GM12874 (cell line): Measurements from ENCODE around the gene GDF15.

ENCODE experiments used
- TF ChIP-seq, protein P1 (sequence below): IDR thresholded peaks from 2 replicates; pipeline ENCODE4 v1.5.1; 2011; ENCODE audit warnings: low read depth, mild to moderate bottlenecking, control low read depth, low read length, moderate library complexity; ENCODE audit not compliant: insufficient read depth

The GDF15 gene

DNA sequence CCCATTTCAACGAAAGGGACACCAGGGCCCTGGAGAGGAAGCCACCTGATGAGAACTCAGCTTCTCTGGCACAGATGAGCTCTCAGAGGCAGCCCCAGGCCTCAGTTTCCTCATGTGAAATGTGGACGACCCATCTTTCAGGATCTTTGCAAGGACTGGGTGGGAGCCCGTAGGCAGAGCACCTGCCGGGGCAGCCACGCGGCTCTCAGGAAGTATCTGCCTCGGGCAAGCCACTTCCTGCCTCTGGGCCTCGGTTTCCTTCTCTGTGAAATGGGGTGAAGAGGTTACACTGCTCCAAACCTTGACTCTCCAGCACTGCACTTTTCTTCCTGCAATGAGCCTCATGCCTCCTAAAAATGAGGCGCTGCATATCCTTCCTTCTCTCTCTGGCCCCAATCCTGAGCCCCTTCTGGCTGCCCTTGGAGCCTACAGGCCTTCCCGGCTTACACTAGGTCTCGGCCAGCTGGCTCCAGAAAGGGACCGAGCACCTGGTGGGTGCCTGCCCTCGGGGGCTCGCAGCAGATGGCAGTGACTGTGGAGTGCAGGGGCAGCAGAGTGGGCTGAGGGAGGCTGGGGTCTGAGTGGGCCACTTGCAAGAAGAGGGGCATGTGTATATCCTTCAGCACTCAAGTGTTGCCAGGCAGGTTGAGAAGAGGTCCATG is 36.7 kb downstream of the GDF15 start:
- TF ChIP-seq, protein P1, sequence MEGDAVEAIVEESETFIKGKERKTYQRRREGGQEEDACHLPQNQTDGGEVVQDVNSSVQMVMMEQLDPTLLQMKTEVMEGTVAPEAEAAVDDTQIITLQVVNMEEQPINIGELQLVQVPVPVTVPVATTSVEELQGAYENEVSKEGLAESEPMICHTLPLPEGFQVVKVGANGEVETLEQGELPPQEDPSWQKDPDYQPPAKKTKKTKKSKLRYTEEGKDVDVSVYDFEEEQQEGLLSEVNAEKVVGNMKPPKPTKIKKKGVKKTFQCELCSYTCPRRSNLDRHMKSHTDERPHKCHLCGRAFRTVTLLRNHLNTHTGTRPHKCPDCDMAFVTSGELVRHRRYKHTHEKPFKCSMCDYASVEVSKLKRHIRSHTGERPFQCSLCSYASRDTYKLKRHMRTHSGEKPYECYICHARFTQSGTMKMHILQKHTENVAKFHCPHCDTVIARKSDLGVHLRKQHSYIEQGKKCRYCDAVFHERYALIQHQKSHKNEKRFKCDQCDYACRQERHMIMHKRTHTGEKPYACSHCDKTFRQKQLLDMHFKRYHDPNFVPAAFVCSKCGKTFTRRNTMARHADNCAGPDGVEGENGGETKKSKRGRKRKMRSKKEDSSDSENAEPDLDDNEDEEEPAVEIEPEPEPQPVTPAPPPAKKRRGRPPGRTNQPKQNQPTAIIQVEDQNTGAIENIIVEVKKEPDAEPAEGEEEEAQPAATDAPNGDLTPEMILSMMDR: no peak

GRCh38 chr19:18423258-18424020 is 37.5 kb downstream of the GDF15 start:
- TF ChIP-seq, protein P1: no peak

GRCh38 chr19:18424122-18424889 is 38.3 kb downstream of the GDF15 start:
- TF ChIP-seq, protein P1: no peak

DNA sequence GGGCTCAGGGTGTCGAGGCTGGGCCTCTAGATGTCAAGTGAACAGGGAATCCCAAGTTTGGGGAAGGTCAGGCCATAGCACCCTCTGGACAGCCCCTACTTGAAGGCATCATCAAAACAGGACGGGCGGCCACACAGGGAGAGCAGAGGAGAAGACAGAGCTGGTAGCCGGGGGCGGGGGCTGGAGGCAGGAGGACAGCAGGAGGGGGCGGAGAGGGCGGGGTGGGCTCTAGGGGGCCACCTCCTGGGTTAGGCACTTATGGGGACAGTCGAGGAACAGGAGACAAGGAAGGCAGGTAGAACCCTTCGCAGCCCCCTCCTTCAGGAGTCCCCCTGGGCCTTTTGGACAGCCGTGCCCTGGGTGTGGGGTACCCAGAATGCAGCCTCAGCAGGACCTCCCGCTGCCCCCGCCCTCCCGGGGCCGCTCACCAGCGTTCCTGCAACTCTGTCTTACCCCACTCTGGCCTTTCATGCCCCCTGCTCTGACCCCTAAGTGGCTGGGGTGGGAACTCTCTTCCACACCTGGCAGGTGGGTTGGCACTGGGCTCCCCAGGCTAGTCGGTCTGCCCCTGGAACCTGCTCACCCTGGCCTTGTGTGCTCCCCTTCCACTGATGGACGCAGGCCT is 39.0 kb downstream of the GDF15 start:
- TF ChIP-seq, protein P1: no peak

DNA sequence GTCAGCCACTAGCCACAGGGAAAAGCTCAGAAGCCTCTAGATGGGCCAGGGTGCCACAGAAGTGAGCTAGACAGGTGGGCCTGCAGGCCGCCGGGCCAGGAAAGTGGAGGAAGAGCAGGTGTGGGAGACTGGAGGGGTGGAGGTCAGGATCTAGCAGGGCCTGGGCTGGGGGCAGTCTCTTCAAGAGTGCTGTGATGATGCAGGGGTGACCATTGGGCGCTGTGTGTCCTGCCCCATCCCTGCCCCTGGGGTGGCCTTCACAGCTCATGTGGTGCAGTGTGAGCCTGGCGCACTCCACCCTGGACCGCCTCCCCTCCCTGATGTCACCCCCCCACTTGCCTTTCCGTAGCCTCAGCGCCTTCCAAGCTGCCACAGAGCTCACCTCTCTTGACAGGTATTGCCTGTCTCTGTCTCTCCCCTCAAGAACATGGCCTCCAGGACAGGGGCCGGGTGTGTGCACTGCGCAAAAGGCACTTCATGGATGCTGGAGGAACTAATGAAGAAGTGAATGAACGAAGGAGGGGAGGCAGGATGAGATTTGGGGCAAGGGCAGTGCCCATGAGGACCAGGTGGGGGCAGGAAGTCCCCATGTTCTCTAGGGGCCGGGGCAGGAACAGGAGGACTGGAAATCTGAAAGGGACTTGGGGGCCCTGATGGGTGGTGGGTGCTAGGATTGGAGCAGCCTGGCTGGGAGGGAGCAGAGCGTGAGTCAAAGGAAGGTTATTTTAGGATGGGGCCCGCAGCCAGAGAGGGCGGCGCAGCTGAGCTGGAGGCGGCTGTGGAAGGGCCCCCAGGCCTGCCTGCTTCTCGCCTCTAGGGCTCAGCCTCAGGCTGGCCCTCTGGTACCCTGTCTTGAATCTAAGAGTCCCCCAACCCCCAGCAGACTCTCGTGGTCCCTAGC is 39.8 kb downstream of the GDF15 start:
- TF ChIP-seq, protein P1: no peak

DNA sequence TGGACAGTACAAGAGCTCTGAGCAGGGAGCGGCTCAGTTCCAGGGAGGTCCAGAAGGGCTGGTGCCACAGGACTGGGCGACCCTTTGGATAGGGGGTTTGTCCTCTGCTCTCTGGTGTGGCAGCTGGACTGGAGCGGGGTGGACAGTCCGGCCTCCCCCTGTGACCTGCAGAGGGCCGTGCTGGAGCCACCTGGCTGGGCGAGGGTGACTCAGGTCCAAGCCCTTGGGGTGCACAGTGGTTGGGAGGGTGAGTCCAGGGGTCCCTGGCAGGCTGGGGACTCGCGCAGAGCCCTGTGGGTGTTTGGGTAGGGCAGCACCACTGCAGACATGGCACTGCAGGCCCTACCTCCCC is 40.4 kb downstream of the GDF15 start:
- TF ChIP-seq, protein P1: no peak
